HEK293T (cell line): ENCODE measurements around the gene LZTR1.
"Not testable (repeated sequence)": the region's sequence is repeated elsewhere in the genome, so short reads cannot be mapped to it uniquely, and the experiment has no call there.

Source experiments
- CTCF ChIA-PET: fragments of 350-600 bp; formaldehyde crosslinking; extraction: SDS; loops from one replicate; lab custom pipeline; 2021; ENCODE audit warnings: antibody characterized with exemption, inconsistent platforms; lab: Yijun Ruan, JAX
- POLR2A ChIA-PET: fragments of 350-600 bp; formaldehyde crosslinking; extraction: SDS; loops from one replicate; lab custom pipeline; 2020; ENCODE audit warnings: antibody characterized with exemption, inconsistent platforms; lab: Yijun Ruan, JAX
- DNase-seq: peaks from one replicate; pipeline ENCODE4 v3.0.0; 2012; ENCODE audit warnings: mixed read lengths; ENCODE audit errors: extremely low spot score
- ARNT ChIP-seq: fragments of 450-650 bp; IDR thresholded peaks from 2 replicates; pipeline ENCODE4 v1.6.1; 2017; ENCODE audit warnings: mild to moderate bottlenecking
- BHLHE40 ChIP-seq: fragments of 450-650 bp; IDR thresholded peaks from 2 replicates; pipeline ENCODE4 v1.6.1; 2016; ENCODE audit warnings: mild to moderate bottlenecking, moderate library complexity, borderline replicate concordance
- CTBP1 ChIP-seq: fragments of 450-650 bp; IDR thresholded peaks from 2 replicates; pipeline ENCODE4 v1.6.1; 2016; ENCODE audit warnings: borderline replicate concordance
- ELF4 ChIP-seq: fragments of 450-650 bp; IDR thresholded peaks from 2 replicates; pipeline ENCODE4 v1.6.1; 2017; ENCODE audit warnings: antibody characterized with exemption
- FOXA1 ChIP-seq: fragments of 450-650 bp; IDR thresholded peaks from 2 replicates; pipeline ENCODE4 v1.6.1; 2016; ENCODE audit warnings: mild to moderate bottlenecking
- FOXK2 ChIP-seq: fragments of 450-650 bp; IDR thresholded peaks from 2 replicates; pipeline ENCODE4 v1.6.1; 2016; ENCODE audit warnings: mild to moderate bottlenecking
- FOXM1 ChIP-seq: fragments of 450-650 bp; IDR thresholded peaks from 2 replicates; pipeline ENCODE4 v1.6.1; 2017; ENCODE audit warnings: mild to moderate bottlenecking, borderline replicate concordance
- HDGF ChIP-seq: fragments of 450-650 bp; IDR thresholded peaks from 2 replicates; pipeline ENCODE4 v1.6.1; 2017; ENCODE audit warnings: antibody characterized with exemption, borderline replicate concordance
- L3MBTL2 ChIP-seq: fragments of 450-650 bp; conservative IDR thresholded peaks from 2 replicates; pipeline ENCODE4 v1.6.1; 2016; ENCODE audit warnings: mild to moderate bottlenecking
- LEF1 ChIP-seq: fragments of 450-650 bp; IDR thresholded peaks from 2 replicates; pipeline ENCODE4 v1.6.1; 2017; ENCODE audit warnings: mild to moderate bottlenecking, borderline replicate concordance
- PKNOX1 ChIP-seq: fragments of 450-650 bp; IDR thresholded peaks from 2 replicates; pipeline ENCODE4 v1.6.1; 2016
- SP1 ChIP-seq: fragments of 450-650 bp; IDR thresholded peaks from 2 replicates; pipeline ENCODE4 v1.6.1; 2017
- SUZ12 ChIP-seq: fragments of 450-650 bp; IDR thresholded peaks from 2 replicates; pipeline ENCODE4 v1.6.1; 2016; ENCODE audit warnings: mild to moderate bottlenecking
- TARDBP ChIP-seq: fragments of 450-650 bp; IDR thresholded peaks from 2 replicates; pipeline ENCODE4 v1.6.1; 2016
- ZNF384 ChIP-seq: fragments of 450-650 bp; IDR thresholded peaks from 2 replicates; pipeline ENCODE4 v1.6.1; 2016

LZTR1 gene

DNA sequence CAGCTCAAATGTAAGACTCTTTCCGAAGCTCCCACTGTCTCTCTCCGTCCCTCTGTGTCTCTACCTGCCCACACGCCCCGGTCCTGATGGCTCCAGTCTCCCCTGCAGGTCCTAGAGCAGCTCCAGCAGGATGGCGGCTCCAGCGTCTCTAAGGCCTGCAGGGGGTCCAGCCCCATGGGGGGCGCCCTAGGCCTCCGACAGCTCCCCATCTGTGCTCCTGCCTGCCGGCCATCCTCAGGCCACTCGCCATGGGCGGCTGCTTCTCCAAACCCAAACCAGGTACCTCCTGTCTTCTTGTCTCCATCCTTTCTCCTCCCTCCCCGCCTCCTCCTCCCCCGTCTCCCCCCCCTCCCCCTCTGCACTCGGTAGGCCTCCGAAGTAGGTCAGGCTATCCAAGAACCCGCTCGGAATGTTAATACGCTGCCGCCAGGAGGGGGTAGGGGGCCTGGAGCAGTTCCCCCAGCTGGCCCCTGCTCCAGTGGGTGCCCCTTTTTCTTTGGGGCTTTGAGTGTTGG, 14.3 kb upstream of the LZTR1 start:
- CTCF ChIA-PET: no interaction called here
- POLR2A ChIA-PET: interaction anchor here (0.7 to 8.1 kb wide), 3 partner anchors 12 to 47 kb away, joined by 3 to 92 read pairs (median 4); partner anchors contain the start of gene LZTR1

GRCh38 chr22:20968281-20968977, 13.7 kb upstream of the LZTR1 start:
- DNase-seq: no peak
- ChIA-PET POLR2A (interaction anchor here (1.1 to 8.1 kb wide), 2 partner anchors 13 to 47 kb away, joined by 3 to 92 read pairs; partner anchors contain the start of gene LZTR1), CTCF (no interaction called here)
- TF ChIP-seq TARDBP: no peak

More for the DNA sequence above, 14.3 kb upstream of the LZTR1 start:
- TF ChIP-seq CTBP1: no peak
- TF ChIP-seq HDGF: no peak
- TF ChIP-seq SUZ12: no peak
- no peak for TF ChIP-seq FOXA1
- no peak for TF ChIP-seq FOXK2
- TF ChIP-seq TARDBP: no peak
- DNase-seq: no peak

- ChIA-PET CTCF (interaction anchor here (1.3 to 2.5 kb wide), 2 partner anchors 10 to 11 kb away, joined by 4 to 8 read pairs; partner anchors contain the start of gene LZTR1), POLR2A (interaction anchor here (1.1 to 8.1 kb wide), 2 partner anchors 10 to 28 kb away, joined by 4 to 92 read pairs; partner anchors contain the start of gene LZTR1)
- DNase-seq: no peak
- TF ChIP-seq ZNF384 (no peak), SP1 (no peak), FOXK2 (no peak), BHLHE40 (no peak), SUZ12 (no peak), ELF4 (no peak), PKNOX1 (no peak)
Measured at GRCh38 chr22:20970939-20971657, 11.0 kb upstream of the LZTR1 start.

DNA sequence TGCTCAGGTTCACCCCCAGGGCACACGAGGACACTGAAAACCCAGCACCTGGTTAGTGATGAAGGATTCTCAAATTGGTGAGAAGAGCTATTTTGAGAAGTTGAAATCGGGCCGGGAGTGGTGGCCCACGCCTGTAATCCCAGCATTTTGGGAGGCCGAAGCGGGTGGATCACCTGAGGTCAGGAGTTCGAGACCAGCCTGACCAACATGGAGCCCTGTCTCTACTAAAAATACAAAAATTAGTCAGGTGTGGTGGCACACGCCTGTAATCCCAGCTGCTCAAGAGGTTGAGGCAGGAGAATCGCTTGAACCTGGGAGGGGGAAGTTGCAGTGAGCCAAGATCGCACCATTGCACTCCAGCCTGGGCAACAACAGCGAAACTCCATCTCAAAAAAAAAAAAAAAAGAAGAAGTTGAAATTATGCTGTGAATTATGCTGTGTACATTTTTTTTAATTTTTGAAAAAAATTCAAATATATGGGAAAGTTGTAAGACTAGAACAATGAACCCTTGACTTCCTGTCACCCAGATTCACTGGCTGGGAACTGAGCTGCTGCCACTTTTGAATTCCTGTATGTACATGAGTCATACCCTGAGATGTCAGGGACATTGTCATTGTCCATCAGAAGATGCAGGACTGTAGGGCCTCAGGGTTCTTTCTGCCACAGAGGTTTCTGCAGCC, 9.9 kb upstream of the LZTR1 start:
- CTCF ChIA-PET: interaction anchor here (1.3 to 2.5 kb wide), 2 partner anchors 10 to 11 kb away, joined by 4 to 8 read pairs; partner anchors contain the start of gene LZTR1
- not testable (repeated sequence) for DNase-seq

GRCh38 chr22:20972933-20973577, 9.0 kb upstream of the LZTR1 start:
- TF ChIP-seq PKNOX1 (no peak), TARDBP (no peak), SUZ12 (no peak), HDGF (no peak), BHLHE40 (no peak), ARNT (no peak), FOXA1 (no peak), L3MBTL2 (no peak), SP1 (no peak), ELF4 (no peak)
- DNase-seq: no peak
- ChIA-PET CTCF (interaction anchor here (0.6 to 1.6 kb wide), 2 partner anchors 9 to 130 kb away, joined by 3 to 8 read pairs; partner anchors contain the start of gene LZTR1), POLR2A (interaction anchor here (0.8 to 8.1 kb wide), 3 partner anchors 8 to 29 kb away, joined by 4 to 92 read pairs (median 6); partner anchors contain the start of genes LZTR1 and THAP7)

More for the DNA sequence above, 9.9 kb upstream of the LZTR1 start:
- POLR2A ChIA-PET: interaction anchor here (0.6 to 8.1 kb wide), 5 partner anchors 9 to 86 kb away, joined by 3 to 92 read pairs (median 4); partner anchors contain the start of genes LZTR1 and THAP7

GRCh38 chr22:20973634-20974286, 8.3 kb upstream of the LZTR1 start:
- ChIA-PET CTCF (interaction anchor here (0.6 to 1.6 kb wide), 2 partner anchors 8 to 129 kb away, joined by 3 to 8 read pairs; partner anchors contain the start of gene LZTR1), POLR2A (interaction anchor here (1.4 to 8.1 kb wide), 3 partner anchors 8 to 57 kb away, joined by 3 to 92 read pairs (median 4); partner anchors contain the start of genes CRKL and LZTR1)
- no peak for TF ChIP-seq HDGF
- no peak for TF ChIP-seq ELF4
- no peak for TF ChIP-seq PKNOX1
- no peak for TF ChIP-seq ZNF384
- TF ChIP-seq FOXK2: no peak
- TF ChIP-seq L3MBTL2: no peak
- no peak for TF ChIP-seq FOXA1
- no peak for TF ChIP-seq SUZ12
- no peak for TF ChIP-seq FOXM1
- no peak for TF ChIP-seq CTBP1
- no peak for TF ChIP-seq LEF1
- no peak for DNase-seq
